Left ventricle myocardium inferior (tissue), 1 donor: ENCODE data around the gene NAV2. TPM values are rescaled to one million over a fixed set of nuclear protein-coding genes. Genes with fewer than 3 reads are reported as not detected.

Source experiments
- DNase-seq: peaks from one replicate; pipeline ENCODE4 v3.0.0-alpha.2; 2020
- H3K27ac ChIP-seq: fragments of 200-600 bp; replicated peaks from 2 replicates; pipeline ENCODE4 v1.8.0; 2021
- H3K27me3 ChIP-seq: fragments of 200-600 bp; 2 replicates; pipeline ENCODE4 v1.8.0; 2021; ENCODE audit warnings: low read depth
- H3K36me3 ChIP-seq: fragments of 200-600 bp; 2 replicates; pipeline ENCODE4 v1.8.0; 2021
- H3K4me1 ChIP-seq: fragments of 200-600 bp; 2 replicates; pipeline ENCODE4 v1.8.0; 2021
- H3K4me3 ChIP-seq: fragments of 200-600 bp; 2 replicates; pipeline ENCODE4 v1.8.0; 2021; ENCODE audit warnings: mild to moderate bottlenecking, moderate library complexity
- H3K9me3 ChIP-seq: fragments of 200-600 bp; replicated peaks from 2 replicates; pipeline ENCODE4 v1.8.0; 2021
- intact Hi-C: fragments of 100-400 bp; cut with micrococcal nuclease; formaldehyde crosslinking; loops from one replicate; pipeline ENCODE4 v1.11.0; 2022
- total RNA-seq: library from RNA; stranded (reverse); fragmentation: NEBNext Ultra II Directional; extraction: Animal tissue kit (Norgen Biotek cat#: 25700); gene quantifications from one replicate; pipeline ENCODE4 v1.2.1, GENCODE V29; 2021
- TF ChIP-seq, protein P1 (sequence below): fragments of 200-600 bp; IDR thresholded peaks from 2 replicates; pipeline ENCODE4 v1.8.0; 2021; ENCODE audit warnings: antibody characterized with exemption, mild to moderate bottlenecking, borderline replicate concordance
- donor health status: DM: no; HTN: yes; CAD: no; lungs with severe emphysema.

Gene NAV2
- total RNA-seq, 1 donor from 2014 or later = 14.3 TPM

- DNase-seq = no peak
- no peak overlapping the region for H3K27ac ChIP-seq
- intact Hi-C loops = no loop called here
- peaks cover 22% of the 10 kb centered on the region for H3K4me1 ChIP-seq
- TF ChIP-seq, protein P1, sequence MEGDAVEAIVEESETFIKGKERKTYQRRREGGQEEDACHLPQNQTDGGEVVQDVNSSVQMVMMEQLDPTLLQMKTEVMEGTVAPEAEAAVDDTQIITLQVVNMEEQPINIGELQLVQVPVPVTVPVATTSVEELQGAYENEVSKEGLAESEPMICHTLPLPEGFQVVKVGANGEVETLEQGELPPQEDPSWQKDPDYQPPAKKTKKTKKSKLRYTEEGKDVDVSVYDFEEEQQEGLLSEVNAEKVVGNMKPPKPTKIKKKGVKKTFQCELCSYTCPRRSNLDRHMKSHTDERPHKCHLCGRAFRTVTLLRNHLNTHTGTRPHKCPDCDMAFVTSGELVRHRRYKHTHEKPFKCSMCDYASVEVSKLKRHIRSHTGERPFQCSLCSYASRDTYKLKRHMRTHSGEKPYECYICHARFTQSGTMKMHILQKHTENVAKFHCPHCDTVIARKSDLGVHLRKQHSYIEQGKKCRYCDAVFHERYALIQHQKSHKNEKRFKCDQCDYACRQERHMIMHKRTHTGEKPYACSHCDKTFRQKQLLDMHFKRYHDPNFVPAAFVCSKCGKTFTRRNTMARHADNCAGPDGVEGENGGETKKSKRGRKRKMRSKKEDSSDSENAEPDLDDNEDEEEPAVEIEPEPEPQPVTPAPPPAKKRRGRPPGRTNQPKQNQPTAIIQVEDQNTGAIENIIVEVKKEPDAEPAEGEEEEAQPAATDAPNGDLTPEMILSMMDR = no peak
- no peaks in the 10 kb centered on the region for H3K36me3 ChIP-seq
- H3K27me3 ChIP-seq = no peaks in the 10 kb centered on the region
- no peaks in the 10 kb centered on the region for H3K9me3 ChIP-seq
- H3K4me3 ChIP-seq = no peak overlapping the region
Observed at GRCh38 chr11:19966927-19967326, 254.3 kb downstream of the NAV2 start.

GRCh38 chr11:19967787-19968186 lies 255.2 kb downstream of the NAV2 start:
- no peak overlapping the region for H3K27ac ChIP-seq
- no peak overlapping the region for H3K4me3 ChIP-seq
- no peaks in the 10 kb centered on the region for H3K36me3 ChIP-seq
- no peaks in the 10 kb centered on the region for H3K27me3 ChIP-seq
- no peaks in the 10 kb centered on the region for H3K9me3 ChIP-seq
- no peak for DNase-seq
- peaks cover 31% of the 10 kb centered on the region for H3K4me1 ChIP-seq
- intact Hi-C loops = no loop called here
- TF ChIP-seq, protein P1 = no peak

GRCh38 chr11:19968860-19969259 lies 256.2 kb downstream of the NAV2 start:
- Histone ChIP-seq H3K9me3 (no peaks in the 10 kb centered on the region), H3K4me3 (no peak overlapping the region), H3K4me1 (peaks cover 37% of the 10 kb centered on the region), H3K27ac (no peak overlapping the region), H3K36me3 (no peaks in the 10 kb centered on the region), H3K27me3 (no peaks in the 10 kb centered on the region)
- TF ChIP-seq, protein P1 = no peak
- intact Hi-C loops = no loop called here
- DNase-seq = no peak

DNA sequence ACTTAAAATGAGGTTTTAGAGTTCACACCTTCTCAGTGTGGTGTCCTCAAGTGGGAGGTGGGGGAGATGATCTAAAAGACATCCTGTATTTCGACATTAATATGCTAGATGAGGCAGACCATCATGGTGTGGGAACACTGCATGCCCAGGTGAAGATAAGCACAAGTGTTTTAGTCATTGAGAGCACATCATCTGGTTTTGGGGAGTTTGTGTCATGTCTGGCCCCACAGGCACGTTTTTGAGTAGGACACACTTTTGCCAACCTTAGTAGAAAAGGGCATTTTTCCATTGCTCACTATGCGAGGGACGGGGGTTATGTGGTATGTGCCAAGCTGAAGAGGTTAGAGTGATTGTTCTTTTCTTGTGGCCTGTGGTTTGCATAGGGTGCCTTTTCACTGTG lies 258.3 kb downstream of the NAV2 start:
- H3K27ac ChIP-seq = peak overlapping the region; percentile 46
- no peak for DNase-seq
- intact Hi-C loops = no loop called here
- no peaks in the 10 kb centered on the region for H3K9me3 ChIP-seq
- H3K27me3 ChIP-seq = no peaks in the 10 kb centered on the region
- TF ChIP-seq, protein P1 = no peak
- peaks cover 37% of the 10 kb centered on the region for H3K4me1 ChIP-seq
- H3K4me3 ChIP-seq = no peak overlapping the region
- no peaks in the 10 kb centered on the region for H3K36me3 ChIP-seq

GRCh38 chr11:19972091-19972490 lies 259.5 kb downstream of the NAV2 start:
- H3K27ac ChIP-seq = peak overlapping the region; percentile 46
- TF ChIP-seq, protein P1 = no peak
- intact Hi-C loops = no loop called here

GRCh38 chr11:19972651-19973050 lies 260.0 kb downstream of the NAV2 start:
- H3K4me3 ChIP-seq = no peak overlapping the region
- no peaks in the 10 kb centered on the region for H3K9me3 ChIP-seq
- H3K27me3 ChIP-seq = no peaks in the 10 kb centered on the region
- peak overlapping the region; percentile 30 for H3K27ac ChIP-seq
- H3K4me1 ChIP-seq = peaks cover 37% of the 10 kb centered on the region
- intact Hi-C loops = no loop called here
- no peak for DNase-seq
- H3K36me3 ChIP-seq = no peaks in the 10 kb centered on the region
- TF ChIP-seq, protein P1 = no peak

More at GRCh38 chr11:19972091-19972490, 259.5 kb downstream of the NAV2 start:
- Histone ChIP-seq H3K9me3 (no peaks in the 10 kb centered on the region), H3K4me3 (no peak overlapping the region), H3K36me3 (no peaks in the 10 kb centered on the region), H3K4me1 (peaks cover 37% of the 10 kb centered on the region), H3K27me3 (no peaks in the 10 kb centered on the region)
- DNase-seq = no peak
